Mucosa of descending colon (tissue), 3 donors: ENCODE data around the gene COL4A2. TPM values are rescaled to one million over a fixed set of nuclear protein-coding genes. Genes with fewer than 3 reads are reported as not detected.
A peak's percentile ranks its signal among the peaks of the same experiment; 100 is the strongest.

Source experiments
- ATAC-seq: fragments of 200-7000 bp; cut with Tn5 transposase; one replicate; pipeline ENCODE4 v1.9.1; 2020; ENCODE audit warnings: mild to moderate bottlenecking, moderate library complexity
- DNase-seq, 3 donors: peaks; one replicate each; pipeline ENCODE4 v3.0.0-alpha.2; 2020
- H3K36me3 ChIP-seq: fragments of 200-600 bp; one replicate; pipeline ENCODE4 v1.8.0; 2021; ENCODE audit warnings: low read depth, mild to moderate bottlenecking
- H3K4me1 ChIP-seq: fragments of 200-600 bp; one replicate; pipeline ENCODE4 v1.8.0; 2021; ENCODE audit warnings: low read depth, mild to moderate bottlenecking
- H3K4me3 ChIP-seq: fragments of 200-600 bp; one replicate; pipeline ENCODE4 v1.8.0; 2021; ENCODE audit warnings: mild to moderate bottlenecking
- H3K9me3 ChIP-seq: fragments of 200-600 bp; one replicate; pipeline ENCODE4 v1.8.0; 2021; ENCODE audit warnings: mild to moderate bottlenecking
- intact Hi-C, 2 donors: fragments of 100-400 bp; cut with DNase I in 1 of 2; cut with micrococcal nuclease in 1 of 2; formaldehyde crosslinking; loops; one replicate each; pipeline versions ENCODE4 v1.11.0 to v1.11.1; 2022; cut with DNase I, micrococcal nuclease
- total RNA-seq, 3 donors: library from RNA; stranded (reverse); fragmentation: NEBNext Ultra II Directional in 2 of 3; extraction: Animal tissue kit (Norgen Biotek cat#: 25700) in 2 of 3; gene quantifications; one replicate each; pipeline versions ENCODE4 v1.2.1 to v1.2.4, GENCODE V29; 2021 to 2023
- TF ChIP-seq, protein P1 (sequence below): fragments of 200-600 bp; IDR thresholded peaks from one replicate; pipeline ENCODE4 v1.8.0; 2022; ENCODE audit warnings: antibody characterized with exemption, mild to moderate bottlenecking
- donor health status: DM: no; HTN: no; CAD: no; lungs with moderate emphysema.
- donor health status: DM: no; HTN: no; CAD: no.
- donor health status: DM: no; HTN: yes; CAD: no.

The COL4A2 gene
- total RNA-seq, 3 donors from 2014 or later: 33.5 to 389 (median 74.2) TPM

DNA sequence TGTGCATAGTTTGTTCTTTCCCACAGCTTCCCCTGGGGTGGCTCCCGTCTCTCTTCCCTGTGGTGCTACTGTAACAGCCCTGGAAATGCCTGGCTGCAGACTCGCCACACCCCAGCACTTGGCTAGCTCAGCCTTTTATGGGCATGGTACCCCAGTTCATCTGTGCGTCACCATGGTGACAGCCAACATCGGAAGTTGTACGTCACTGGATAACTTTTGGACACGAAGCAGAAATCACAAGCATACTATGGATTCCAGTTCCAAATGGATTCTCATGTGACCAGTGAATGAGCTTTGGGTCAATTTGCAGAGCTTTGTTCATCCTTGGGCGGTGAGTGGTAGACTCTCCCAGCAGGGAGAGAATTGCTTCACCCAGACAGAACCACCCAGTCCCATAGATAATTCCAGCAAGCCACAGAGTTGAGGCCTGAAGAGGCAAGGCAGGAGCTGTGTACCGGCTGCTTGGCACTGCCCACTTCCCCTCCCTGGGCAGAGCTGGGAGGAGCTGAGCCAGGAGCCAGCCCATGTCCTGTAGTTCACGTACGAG lies 54.4 kb downstream of the COL4A2 start:
- no peaks in the 10 kb centered on the region for H3K9me3 ChIP-seq
- peak in 2 of 3 donors; percentile 52 to 62 for DNase-seq
- no peaks in the 10 kb centered on the region for H3K36me3 ChIP-seq
- H3K4me1 ChIP-seq: no peaks in the 10 kb centered on the region
- TF ChIP-seq, protein P1, sequence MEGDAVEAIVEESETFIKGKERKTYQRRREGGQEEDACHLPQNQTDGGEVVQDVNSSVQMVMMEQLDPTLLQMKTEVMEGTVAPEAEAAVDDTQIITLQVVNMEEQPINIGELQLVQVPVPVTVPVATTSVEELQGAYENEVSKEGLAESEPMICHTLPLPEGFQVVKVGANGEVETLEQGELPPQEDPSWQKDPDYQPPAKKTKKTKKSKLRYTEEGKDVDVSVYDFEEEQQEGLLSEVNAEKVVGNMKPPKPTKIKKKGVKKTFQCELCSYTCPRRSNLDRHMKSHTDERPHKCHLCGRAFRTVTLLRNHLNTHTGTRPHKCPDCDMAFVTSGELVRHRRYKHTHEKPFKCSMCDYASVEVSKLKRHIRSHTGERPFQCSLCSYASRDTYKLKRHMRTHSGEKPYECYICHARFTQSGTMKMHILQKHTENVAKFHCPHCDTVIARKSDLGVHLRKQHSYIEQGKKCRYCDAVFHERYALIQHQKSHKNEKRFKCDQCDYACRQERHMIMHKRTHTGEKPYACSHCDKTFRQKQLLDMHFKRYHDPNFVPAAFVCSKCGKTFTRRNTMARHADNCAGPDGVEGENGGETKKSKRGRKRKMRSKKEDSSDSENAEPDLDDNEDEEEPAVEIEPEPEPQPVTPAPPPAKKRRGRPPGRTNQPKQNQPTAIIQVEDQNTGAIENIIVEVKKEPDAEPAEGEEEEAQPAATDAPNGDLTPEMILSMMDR: no peak
- ATAC-seq: peak; percentile 74
- no peak overlapping the region for H3K4me3 ChIP-seq
- intact Hi-C loops: no loop called here

DNA sequence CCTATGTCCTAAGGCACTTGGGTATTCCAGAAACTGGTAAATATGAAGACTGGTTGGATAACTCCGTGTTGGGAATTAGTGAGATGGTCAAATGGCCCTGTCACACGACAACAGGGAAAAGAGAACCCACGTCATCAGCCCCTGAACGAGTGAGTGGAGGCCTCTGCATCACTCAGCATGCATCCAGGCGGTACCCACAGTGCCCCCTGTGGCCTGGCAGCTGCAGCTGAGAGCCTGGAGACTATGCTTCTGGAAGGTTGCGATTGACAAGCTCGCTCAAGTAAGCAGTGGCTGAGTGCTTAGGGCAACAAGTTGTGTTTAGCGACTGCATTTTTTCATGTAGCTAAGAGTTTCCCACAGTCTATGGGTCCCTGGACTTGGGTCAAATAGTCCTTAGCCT lies 55.9 kb downstream of the COL4A2 start:
- ATAC-seq: no peak
- Histone ChIP-seq H3K36me3 (no peaks in the 10 kb centered on the region), H3K9me3 (no peaks in the 10 kb centered on the region), H3K4me3 (no peak overlapping the region), H3K4me1 (no peaks in the 10 kb centered on the region)
- no peak for DNase-seq
- intact Hi-C loops: no loop called here
- TF ChIP-seq, protein P1: no peak

DNA sequence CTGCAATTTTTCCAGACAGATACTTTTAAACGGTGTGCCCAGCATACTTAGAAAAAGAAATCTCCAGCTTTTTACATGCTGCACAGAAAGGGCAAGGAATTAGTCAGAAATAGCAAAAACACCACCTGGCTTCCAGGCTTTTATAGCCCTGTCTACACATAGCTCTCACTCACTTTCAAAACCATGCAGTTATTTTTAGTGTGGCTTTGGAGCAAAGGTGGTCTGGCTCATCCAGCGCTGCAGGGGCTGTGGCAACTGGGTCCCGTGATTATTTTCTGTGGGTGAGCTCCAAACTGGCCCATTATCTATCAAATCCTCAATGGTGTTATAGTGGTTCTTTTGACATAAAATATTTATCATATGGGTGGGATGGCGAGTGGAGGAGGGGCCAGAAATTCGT lies 57.0 kb downstream of the COL4A2 start:
- ATAC-seq (no peak), DNase-seq (no peak)
- H3K36me3 ChIP-seq: no peaks in the 10 kb centered on the region
- H3K4me3 ChIP-seq: no peak overlapping the region
- TF ChIP-seq, protein P1: no peak
- no peaks in the 10 kb centered on the region for H3K9me3 ChIP-seq
- intact Hi-C loops: no loop called here
- no peaks in the 10 kb centered on the region for H3K4me1 ChIP-seq

DNA sequence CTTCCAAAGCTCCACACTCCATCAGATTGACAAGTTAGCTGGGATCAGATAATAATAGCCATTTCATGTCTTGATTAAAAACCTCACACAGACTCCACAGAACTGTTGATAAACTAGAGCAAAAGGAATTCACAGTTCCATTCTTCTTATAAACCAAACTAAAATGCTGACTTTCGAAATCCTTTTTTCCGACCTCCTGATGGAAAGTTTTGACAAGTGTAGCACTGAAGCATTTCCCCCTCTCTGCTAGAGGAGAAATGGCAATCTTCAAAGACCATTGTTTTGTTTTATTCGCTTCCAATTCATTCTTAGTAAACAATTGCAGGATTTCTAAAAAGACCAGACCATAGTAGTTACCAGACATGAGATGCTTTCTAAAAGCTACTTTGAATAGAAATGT lies 58.8 kb downstream of the COL4A2 start:
- no peak overlapping the region for H3K4me3 ChIP-seq
- ATAC-seq: no peak
- H3K9me3 ChIP-seq: no peaks in the 10 kb centered on the region
- no peaks in the 10 kb centered on the region for H3K4me1 ChIP-seq
- no peaks in the 10 kb centered on the region for H3K36me3 ChIP-seq
- TF ChIP-seq, protein P1: no peak
- intact Hi-C loops: no loop called here
- no peak for DNase-seq

DNA sequence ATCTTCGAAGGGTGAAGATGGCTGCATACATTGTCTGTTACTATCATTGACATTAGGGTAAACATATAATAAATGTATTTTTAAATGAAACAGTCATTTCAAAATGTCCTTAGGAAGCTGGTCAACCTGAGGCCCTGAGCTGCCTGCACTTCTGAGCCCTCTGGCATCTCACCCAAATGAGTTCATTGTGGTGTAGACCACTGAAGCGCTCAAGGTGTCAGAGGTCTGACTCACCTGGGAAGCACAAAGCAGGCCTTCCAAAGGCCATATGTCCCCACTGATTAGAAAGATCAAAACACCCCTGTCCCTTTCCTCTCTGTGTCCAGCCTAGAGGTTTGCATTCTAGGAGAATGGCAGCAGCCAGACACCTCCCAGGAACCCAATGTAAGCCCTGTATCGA lies 59.6 kb downstream of the COL4A2 start:
- H3K36me3 ChIP-seq: no peaks in the 10 kb centered on the region
- no peaks in the 10 kb centered on the region for H3K9me3 ChIP-seq
- TF ChIP-seq, protein P1: no peak
- no peak overlapping the region for H3K4me3 ChIP-seq
- H3K4me1 ChIP-seq: no peaks in the 10 kb centered on the region
- ATAC-seq (no peak), DNase-seq (no peak)
- intact Hi-C loops: no loop called here

DNA sequence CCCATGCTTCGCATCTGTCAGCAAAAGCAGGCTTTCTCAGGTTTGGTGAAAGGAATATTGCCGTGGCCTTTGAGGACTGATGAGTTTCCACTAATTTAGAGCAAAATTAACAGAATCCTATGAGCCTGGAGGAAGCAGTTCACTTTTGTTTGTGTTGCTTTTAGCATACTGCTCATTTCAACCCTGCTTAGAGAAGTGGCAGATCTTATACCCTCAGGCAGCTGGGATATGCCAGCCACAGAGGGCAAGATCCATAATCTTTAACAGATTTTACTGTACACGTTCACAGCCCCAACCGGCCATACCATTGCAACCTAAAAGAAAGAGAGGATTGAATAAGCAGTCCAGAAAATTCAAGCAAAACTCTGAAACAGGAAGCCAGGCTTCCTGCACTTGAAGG lies 60.5 kb downstream of the COL4A2 start:
- H3K36me3 ChIP-seq: no peaks in the 10 kb centered on the region
- DNase-seq (no peak), ATAC-seq (no peak)
- no peak overlapping the region for H3K4me3 ChIP-seq
- no peaks in the 10 kb centered on the region for H3K4me1 ChIP-seq
- TF ChIP-seq, protein P1: no peak
- no peaks in the 10 kb centered on the region for H3K9me3 ChIP-seq
- intact Hi-C loops: no loop called here
